Bronchial epithelial cell (primary cell): ENCODE measurements around the gene SP9. TPM values are rescaled to one million over a fixed set of nuclear protein-coding genes. Genes with fewer than 3 reads are reported as not detected.

Source experiments
- DNase-seq: peaks from one replicate; pipeline ENCODE4 v3.0.0-alpha.2; 2010; ENCODE audit warnings: low read depth
- FAIRE-seq: peaks from 2 replicates; lab custom pipeline; 2011; peaks lifted over from hg19 to GRCh38; lab: Jason Lieb, UNC
- H3K27me3 ChIP-seq: 2 replicates; pipeline ENCODE4 v1.5.1; 2011; ENCODE audit warnings: low read length; ENCODE audit not compliant: control insufficient read depth, insufficient read depth
- H3K36me3 ChIP-seq: 2 replicates; pipeline ENCODE4 v1.5.1; 2011; ENCODE audit warnings: low read length; ENCODE audit not compliant: control insufficient read depth, insufficient read depth
- H3K4me3 ChIP-seq: 2 replicates; pipeline ENCODE4 v1.5.1; 2011; ENCODE audit warnings: mild to moderate bottlenecking, low read depth, low read length, control low read depth
- total RNA-seq: library from RNA; depleted of rRNA; stranded (reverse); fragments of >200 nt; gene quantifications from 2 replicates; pipeline ENCODE4 v1.2.1, GENCODE V29; 2014
- TF ChIP-seq, protein P1 (sequence below): IDR thresholded peaks from 2 replicates; pipeline ENCODE4 v1.5.1; 2011; ENCODE audit warnings: mild to moderate bottlenecking, moderate library complexity, low read length, control low read depth, inconsistent platforms; ENCODE audit not compliant: insufficient read depth, severe bottlenecking

SP9 gene
- total RNA-seq, 1 donor from 2014 or later, result not detected

DNA sequence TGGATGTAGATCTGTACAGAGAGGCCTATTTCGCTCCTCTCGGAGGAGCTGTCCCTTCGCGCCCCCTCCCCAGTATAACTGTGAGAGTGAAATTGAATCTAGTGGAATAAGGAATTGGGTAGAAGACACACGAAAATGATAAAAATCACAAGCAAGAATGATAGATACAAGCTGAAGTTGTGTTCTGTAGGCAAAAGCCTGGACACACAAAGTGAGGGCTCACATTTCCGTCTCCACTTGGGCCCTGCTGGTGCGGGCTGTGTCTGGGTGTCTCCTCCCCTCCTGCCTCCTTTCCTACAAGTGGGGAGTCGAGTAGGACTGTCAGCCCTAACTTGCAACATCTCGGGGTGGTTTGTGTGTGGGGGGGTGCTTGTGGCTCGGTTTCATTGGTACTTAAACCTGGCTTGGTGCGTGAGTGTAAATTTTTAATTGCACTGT, 457 bp upstream of the SP9 start:
- Histone ChIP-seq H3K4me3 (no peak overlapping the region), H3K27me3 (peaks cover 85% of the 10 kb centered on the region), H3K36me3 (no peaks in the 10 kb centered on the region)
- no peak for FAIRE-seq
- no peak for DNase-seq
- TF ChIP-seq, protein P1, sequence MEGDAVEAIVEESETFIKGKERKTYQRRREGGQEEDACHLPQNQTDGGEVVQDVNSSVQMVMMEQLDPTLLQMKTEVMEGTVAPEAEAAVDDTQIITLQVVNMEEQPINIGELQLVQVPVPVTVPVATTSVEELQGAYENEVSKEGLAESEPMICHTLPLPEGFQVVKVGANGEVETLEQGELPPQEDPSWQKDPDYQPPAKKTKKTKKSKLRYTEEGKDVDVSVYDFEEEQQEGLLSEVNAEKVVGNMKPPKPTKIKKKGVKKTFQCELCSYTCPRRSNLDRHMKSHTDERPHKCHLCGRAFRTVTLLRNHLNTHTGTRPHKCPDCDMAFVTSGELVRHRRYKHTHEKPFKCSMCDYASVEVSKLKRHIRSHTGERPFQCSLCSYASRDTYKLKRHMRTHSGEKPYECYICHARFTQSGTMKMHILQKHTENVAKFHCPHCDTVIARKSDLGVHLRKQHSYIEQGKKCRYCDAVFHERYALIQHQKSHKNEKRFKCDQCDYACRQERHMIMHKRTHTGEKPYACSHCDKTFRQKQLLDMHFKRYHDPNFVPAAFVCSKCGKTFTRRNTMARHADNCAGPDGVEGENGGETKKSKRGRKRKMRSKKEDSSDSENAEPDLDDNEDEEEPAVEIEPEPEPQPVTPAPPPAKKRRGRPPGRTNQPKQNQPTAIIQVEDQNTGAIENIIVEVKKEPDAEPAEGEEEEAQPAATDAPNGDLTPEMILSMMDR, result no peak

DNA sequence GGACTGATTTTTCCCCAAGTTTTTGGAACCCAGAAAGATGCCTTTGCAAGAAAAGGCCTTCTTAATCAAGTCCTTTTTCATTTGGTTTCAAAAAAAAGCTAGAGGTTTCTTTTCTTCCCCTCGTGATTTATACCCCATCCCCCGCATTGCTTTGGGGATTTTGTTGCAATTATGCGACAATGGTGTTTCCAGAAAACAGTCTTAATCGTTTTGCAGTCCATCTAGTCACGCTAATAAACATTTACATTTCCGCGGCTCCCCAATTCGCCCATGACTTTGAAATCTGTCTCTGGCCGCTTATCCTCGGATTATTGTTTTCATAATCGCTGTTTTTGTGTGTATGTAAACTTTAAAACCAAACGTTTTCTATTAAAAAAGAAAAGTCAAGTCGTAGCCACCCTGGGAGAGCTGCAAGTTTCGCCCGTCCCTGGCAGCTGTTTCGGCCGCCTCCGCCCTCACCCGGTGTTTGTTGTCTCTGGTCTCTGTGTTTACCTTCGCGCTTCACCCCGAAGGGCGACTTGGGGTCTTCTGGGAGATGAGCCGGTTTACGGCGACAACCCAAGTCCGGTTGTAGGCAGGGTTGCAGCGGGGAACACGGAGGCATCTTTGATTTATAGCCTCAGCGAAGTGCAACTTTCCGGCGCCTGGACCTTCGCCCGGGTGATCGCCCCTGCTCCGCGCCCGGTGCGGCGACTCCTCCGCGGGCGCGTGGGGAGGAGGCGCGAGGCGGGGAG, 667 bp downstream of the SP9 start:
- no peak for DNase-seq
- TF ChIP-seq, protein P1, result no peak
- no peaks in the 10 kb centered on the region for H3K36me3 ChIP-seq
- FAIRE-seq, result no peak
- peaks cover 81% of the 10 kb centered on the region for H3K27me3 ChIP-seq
- no peak overlapping the region for H3K4me3 ChIP-seq

DNA sequence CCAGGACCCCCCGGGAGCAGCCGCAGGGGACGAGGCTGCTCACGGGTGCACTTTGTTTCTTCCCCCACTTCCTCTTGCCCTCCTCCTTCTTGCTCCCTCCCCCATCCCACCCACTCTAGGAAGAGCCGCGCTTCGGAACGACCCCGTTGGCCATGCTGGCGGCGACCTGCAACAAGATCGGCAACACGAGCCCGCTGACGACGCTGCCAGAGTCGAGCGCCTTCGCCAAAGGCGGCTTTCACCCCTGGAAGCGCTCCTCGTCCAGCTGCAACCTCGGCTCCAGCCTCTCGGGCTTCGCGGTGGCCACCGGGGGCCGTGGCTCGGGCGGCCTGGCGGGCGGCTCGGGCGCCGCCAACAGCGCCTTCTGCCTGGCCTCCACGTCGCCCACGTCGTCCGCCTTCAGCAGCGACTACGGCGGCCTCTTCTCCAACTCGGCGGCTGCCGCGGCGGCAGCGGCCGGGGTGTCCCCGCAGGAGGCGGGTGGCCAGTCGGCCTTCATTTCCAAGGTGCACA, 1.3 kb downstream of the SP9 start:
- FAIRE-seq (no peak), DNase-seq (no peak)
- Histone ChIP-seq H3K4me3 (peak overlapping the region; percentile 28), H3K27me3 (peaks cover 81% of the 10 kb centered on the region), H3K36me3 (no peaks in the 10 kb centered on the region)
- TF ChIP-seq, protein P1, result no peak

DNA sequence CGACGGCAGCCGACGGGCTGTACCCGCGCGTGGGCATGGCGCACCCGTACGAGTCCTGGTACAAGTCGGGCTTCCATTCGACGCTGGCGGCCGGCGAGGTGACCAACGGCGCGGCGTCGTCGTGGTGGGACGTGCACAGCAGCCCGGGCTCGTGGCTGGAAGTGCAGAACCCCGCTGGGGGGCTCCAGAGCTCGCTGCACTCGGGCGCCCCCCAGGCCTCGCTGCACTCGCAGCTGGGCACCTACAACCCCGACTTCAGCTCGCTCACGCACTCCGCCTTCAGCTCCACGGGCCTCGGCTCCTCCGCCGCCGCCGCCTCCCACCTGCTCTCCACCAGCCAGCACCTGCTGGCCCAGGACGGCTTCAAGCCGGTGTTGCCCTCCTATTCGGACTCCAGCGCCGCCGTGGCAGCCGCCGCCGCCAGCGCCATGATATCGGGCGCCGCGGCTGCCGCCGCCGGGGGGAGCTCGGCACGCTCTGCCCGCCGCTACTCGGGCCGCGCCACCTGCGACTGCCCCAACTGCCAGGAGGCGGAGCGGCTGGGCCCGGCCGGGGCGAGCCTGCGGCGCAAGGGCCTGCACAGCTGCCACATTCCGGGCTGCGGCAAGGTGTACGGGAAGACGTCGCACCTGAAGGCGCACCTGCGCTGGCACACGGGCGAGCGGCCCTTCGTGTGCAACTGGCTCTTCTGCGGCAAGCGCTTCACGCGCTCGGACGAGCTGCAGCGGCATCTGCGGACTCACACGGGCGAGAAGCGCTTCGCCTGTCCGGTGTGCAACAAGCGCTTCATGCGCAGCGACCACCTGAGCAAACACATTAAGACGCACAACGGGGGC, 2.0 kb downstream of the SP9 start:
- TF ChIP-seq, protein P1, result no peak
- Histone ChIP-seq H3K4me3 (peak overlapping the region; percentile 28), H3K27me3 (peaks cover 77% of the 10 kb centered on the region), H3K36me3 (no peaks in the 10 kb centered on the region)
- DNase-seq (no peak), FAIRE-seq (no peak)

DNA sequence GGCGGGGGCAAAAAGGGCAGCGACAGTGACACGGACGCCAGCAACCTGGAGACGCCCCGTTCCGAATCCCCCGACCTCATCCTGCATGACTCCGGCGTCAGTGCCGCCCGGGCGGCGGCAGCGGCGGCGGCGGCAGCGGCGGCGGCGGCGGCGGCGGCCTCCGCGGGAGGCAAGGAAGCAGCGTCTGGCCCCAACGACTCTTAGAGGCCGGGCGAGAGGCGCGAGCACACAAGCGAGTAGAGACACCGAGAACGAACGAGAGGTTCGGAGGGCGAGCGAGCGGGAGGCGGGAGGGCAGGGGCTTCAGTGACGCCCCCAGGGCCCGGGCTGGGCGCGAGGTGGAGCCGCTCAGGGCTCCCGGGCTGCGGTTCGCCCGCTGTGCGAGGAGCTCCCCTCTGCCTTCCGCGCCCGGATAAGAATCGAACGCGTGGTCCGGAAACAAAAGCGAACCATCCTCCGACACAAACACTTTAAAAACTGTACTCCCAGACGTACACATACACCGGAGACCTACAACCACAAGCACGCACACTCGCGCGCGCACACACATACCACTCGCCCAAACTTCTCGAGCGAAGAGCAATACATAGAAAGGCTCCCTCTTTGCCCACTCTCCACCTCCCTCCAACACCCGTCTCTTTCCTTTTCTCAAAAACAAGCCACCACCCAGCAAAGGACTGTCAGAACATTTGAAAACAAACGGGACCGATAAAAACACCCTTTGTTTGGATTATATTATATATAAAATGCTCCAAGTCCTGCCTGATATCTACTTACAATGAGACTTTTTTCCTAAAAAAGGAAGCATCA, 2.8 kb downstream of the SP9 start:
- H3K4me3 ChIP-seq, result peak overlapping the region; percentile 17
- peaks cover 80% of the 10 kb centered on the region for H3K27me3 ChIP-seq
- FAIRE-seq (no peak), DNase-seq (no peak)
- TF ChIP-seq, protein P1, result no peak
- H3K36me3 ChIP-seq, result no peaks in the 10 kb centered on the region
